HEK293 (cell line): ENCODE measurements around the gene AFF1.

Experiments
- CTCF ChIA-PET: fragments of 350-600 bp; formaldehyde crosslinking; extraction: SDS; loops from one replicate; lab custom pipeline; 2021; ENCODE audit warnings: antibody characterized with exemption; lab: Yijun Ruan, JAX
- POLR2A ChIA-PET: fragments of 300-600 bp; formaldehyde crosslinking; extraction: SDS; loops from one replicate; lab custom pipeline; 2020; ENCODE audit warnings: antibody characterized with exemption, inconsistent platforms; lab: Yijun Ruan, JAX
- H3K27ac ChIP-seq: fragments of 200-500 bp; sonication (Bioruptor generic); 2 replicates; pipeline ENCODE4 v1.5.1; 2014; ENCODE audit warnings: low read depth, low read length, control low read depth, inconsistent platforms; ENCODE audit errors: extremely low read depth
- H3K36me3 ChIP-seq, 2 experiments: fragments of 200-500 bp in 1 of 2; sonication (Bioruptor generic) in 1 of 2; 1 replicate in 1 of 2; 2 replicates in 1 of 2; pipeline ENCODE4 v1.5.1; 2014 to 2017; ENCODE audit warnings: inconsistent platforms in 2 of 2, low read length in 2 of 2; ENCODE audit not compliant: control insufficient read depth in 2 of 2, insufficient read depth in 1 of 2
- H3K4me1 ChIP-seq: fragments of 200-500 bp; sonication (Bioruptor generic); 2 replicates; pipeline ENCODE4 v1.5.1; 2014; ENCODE audit warnings: mild to moderate bottlenecking, low read length, inconsistent platforms; ENCODE audit not compliant: control insufficient read depth, insufficient read depth
- H3K4me3 ChIP-seq: 2 replicates; pipeline ENCODE4 v1.5.1; 2011; ENCODE audit warnings: low read depth, mild to moderate bottlenecking, control low read depth, low read length, moderate library complexity
- H3K9me3 ChIP-seq: fragments of 200-500 bp; sonication (Bioruptor generic); 2 replicates; pipeline ENCODE4 v1.5.1; 2014; ENCODE audit warnings: low read depth, low read length, inconsistent platforms; ENCODE audit not compliant: control insufficient read depth, insufficient read depth
- IKZF3 ChIP-seq: fragments of 450-650 bp; IDR thresholded peaks from 2 replicates; pipeline ENCODE4 v1.5.0; 2018; ENCODE audit warnings: missing biosample characterization, mild to moderate bottlenecking, missing genetic modification characterization, moderate library complexity
- KLF1 ChIP-seq: fragments of 450-650 bp; formaldehyde crosslinking; IDR thresholded peaks from 2 replicates; pipeline ENCODE4 v1.5.1; 2016; ENCODE audit warnings: missing biosample characterization, missing genetic modification characterization
- REPIN1 ChIP-seq: fragments of 450-650 bp; formaldehyde crosslinking; IDR thresholded peaks from 2 replicates; pipeline ENCODE4 v1.5.1; 2017; ENCODE audit warnings: missing biosample characterization, missing genetic modification characterization, low read depth
- SCRT2 ChIP-seq: fragments of 450-650 bp; formaldehyde crosslinking; IDR thresholded peaks from 2 replicates; pipeline ENCODE4 v1.5.1; 2016; ENCODE audit warnings: missing biosample characterization, missing genetic modification characterization
- SP7 ChIP-seq: fragments of 450-650 bp; formaldehyde crosslinking; IDR thresholded peaks from 2 replicates; pipeline ENCODE4 v1.5.1; 2016; ENCODE audit warnings: missing biosample characterization, missing genetic modification characterization
- WT1 ChIP-seq: fragments of 450-650 bp; formaldehyde crosslinking; IDR thresholded peaks from 2 replicates; pipeline ENCODE4 v1.5.1; 2016; ENCODE audit warnings: missing biosample characterization, missing genetic modification characterization
- ZBTB10 ChIP-seq: fragments of 450-650 bp; formaldehyde crosslinking; IDR thresholded peaks from 2 replicates; pipeline ENCODE4 v1.5.1; 2016; ENCODE audit warnings: missing biosample characterization, missing genetic modification characterization
- ZNF10 ChIP-seq: fragments of 450-650 bp; formaldehyde crosslinking; IDR thresholded peaks from 2 replicates; pipeline ENCODE4 v1.5.1; 2017; ENCODE audit warnings: missing biosample characterization, missing genetic modification characterization
- ZNF114 ChIP-seq: fragments of 450-650 bp; formaldehyde crosslinking; IDR thresholded peaks from 2 replicates; pipeline ENCODE4 v1.5.0; 2017; ENCODE audit warnings: missing biosample characterization, missing genetic modification characterization
- ZNF121 ChIP-seq: fragments of 450-650 bp; formaldehyde crosslinking; IDR thresholded peaks from 2 replicates; pipeline ENCODE4 v1.5.1; 2016; ENCODE audit warnings: missing biosample characterization, missing genetic modification characterization
- ZNF169 ChIP-seq: fragments of 450-650 bp; formaldehyde crosslinking; IDR thresholded peaks from 2 replicates; pipeline ENCODE4 v1.5.1; 2016; ENCODE audit warnings: missing biosample characterization, missing genetic modification characterization
- ZNF214 ChIP-seq: fragments of 450-650 bp; formaldehyde crosslinking; IDR thresholded peaks from 2 replicates; pipeline ENCODE4 v1.5.1; 2017; ENCODE audit warnings: missing biosample characterization, mild to moderate bottlenecking, missing genetic modification characterization, borderline replicate concordance
- ZNF24 ChIP-seq: fragments of 450-650 bp; formaldehyde crosslinking; IDR thresholded peaks from 2 replicates; pipeline ENCODE4 v1.5.1; 2016; ENCODE audit warnings: missing biosample characterization, missing genetic modification characterization
- ZNF302 ChIP-seq: fragments of 450-650 bp; formaldehyde crosslinking; IDR thresholded peaks from 2 replicates; pipeline ENCODE4 v1.5.1; 2016; ENCODE audit warnings: missing biosample characterization, missing genetic modification characterization, low read depth
- ZNF324 ChIP-seq: fragments of 450-650 bp; formaldehyde crosslinking; IDR thresholded peaks from 2 replicates; pipeline ENCODE4 v1.5.1; 2016; ENCODE audit warnings: missing biosample characterization, missing genetic modification characterization
- ZNF362 ChIP-seq: fragments of 450-650 bp; formaldehyde crosslinking; IDR thresholded peaks from 2 replicates; pipeline ENCODE4 v1.5.1; 2016; ENCODE audit warnings: missing biosample characterization, missing genetic modification characterization
- ZNF366 ChIP-seq: fragments of 450-650 bp; formaldehyde crosslinking; conservative IDR thresholded peaks from 2 replicates; pipeline ENCODE4 v1.5.1; 2016; ENCODE audit warnings: missing biosample characterization, missing genetic modification characterization
- ZNF37A ChIP-seq: fragments of 450-650 bp; IDR thresholded peaks from 2 replicates; pipeline ENCODE4 v1.5.1; 2018; ENCODE audit warnings: missing biosample characterization, missing genetic modification characterization
- ZNF548 ChIP-seq: fragments of 450-650 bp; formaldehyde crosslinking; IDR thresholded peaks from 2 replicates; pipeline ENCODE4 v1.5.1; 2016; ENCODE audit warnings: missing biosample characterization, missing genetic modification characterization
- ZNF571 ChIP-seq: fragments of 450-650 bp; formaldehyde crosslinking; IDR thresholded peaks from 2 replicates; pipeline ENCODE4 v1.5.0; 2017; ENCODE audit warnings: missing biosample characterization, missing genetic modification characterization
- ZNF600 ChIP-seq: fragments of 450-650 bp; formaldehyde crosslinking; IDR thresholded peaks from 2 replicates; pipeline ENCODE4 v1.5.1; 2016; ENCODE audit warnings: missing biosample characterization, missing genetic modification characterization
- ZNF664 ChIP-seq: fragments of 450-650 bp; formaldehyde crosslinking; IDR thresholded peaks from 2 replicates; pipeline ENCODE4 v1.5.1; 2016; ENCODE audit warnings: missing biosample characterization, missing genetic modification characterization
- ZNF747 ChIP-seq: fragments of 450-650 bp; formaldehyde crosslinking; IDR thresholded peaks from 2 replicates; pipeline ENCODE4 v1.5.1; 2016; ENCODE audit warnings: missing biosample characterization, missing genetic modification characterization
- ZNF791 ChIP-seq: fragments of 450-650 bp; formaldehyde crosslinking; IDR thresholded peaks from 2 replicates; pipeline ENCODE4 v1.5.1; 2016; ENCODE audit warnings: missing biosample characterization, missing genetic modification characterization
- ZSCAN5A ChIP-seq: fragments of 450-650 bp; formaldehyde crosslinking; IDR thresholded peaks from 2 replicates; pipeline ENCODE4 v1.5.1; 2016; ENCODE audit warnings: missing biosample characterization, missing genetic modification characterization
- TF ChIP-seq, protein P1 (sequence below): fragments of 450-650 bp; formaldehyde crosslinking; IDR thresholded peaks from 2 replicates; pipeline ENCODE4 v1.5.1; 2016; ENCODE audit warnings: missing biosample characterization, missing genetic modification characterization

AFF1 gene

GRCh38 chr4:86961605-86962295 is 26.9 kb downstream of the AFF1 start (continued):
- TF ChIP-seq ZNF791 (tag by site-specific recombination) (no peak), ZNF169 (tag by site-specific recombination) (no peak), IKZF3 (tag by site-specific recombination) (peak; percentile 23; the same call in 1 of the 2 replicates), ZNF214 (tag by site-specific recombination) (no peak), REPIN1 (tag by site-specific recombination) (no peak), ZNF10 (no peak), ZNF571 (tag by site-specific recombination) (no peak)

GRCh38 chr4:86963697-86964096 is 28.9 kb downstream of the AFF1 start:
- ChIA-PET CTCF (interaction anchor here (1.0 kb wide), 1 partner anchor 42 kb away, joined by 3 read pairs; no protein-coding TSS in a partner anchor), POLR2A (interaction anchor here (0.7 kb wide), 1 partner anchor 142 kb away, joined by 8 read pairs; no protein-coding TSS in a partner anchor)
- H3K27ac ChIP-seq: no peak overlapping the region
- no peaks in the 10 kb centered on the region for H3K36me3 ChIP-seq
- H3K4me1 ChIP-seq: peaks cover 23% of the 10 kb centered on the region
- no peak overlapping the region for H3K4me3 ChIP-seq
- H3K9me3 ChIP-seq: no peaks in the 10 kb centered on the region
- no peak for TF ChIP-seq ZNF600 (tag by site-specific recombination)
- TF ChIP-seq ZNF302 (tag by site-specific recombination): no peak
- peak; percentile 66 for TF ChIP-seq SP7 (tag by site-specific recombination)
- no peak for TF ChIP-seq ZNF114 (tag by site-specific recombination)
- TF ChIP-seq KLF1 (tag by site-specific recombination): no peak
- peak; percentile 77; the same call in 1 of the 2 replicates for TF ChIP-seq ZNF362 (tag by site-specific recombination)
- no peak for TF ChIP-seq ZNF324 (tag by site-specific recombination)
- TF ChIP-seq ZNF366 (tag by site-specific recombination): 0 out of 2 replicates have a peak, but pooled peaks have one; percentile 15
- TF ChIP-seq, protein P1, sequence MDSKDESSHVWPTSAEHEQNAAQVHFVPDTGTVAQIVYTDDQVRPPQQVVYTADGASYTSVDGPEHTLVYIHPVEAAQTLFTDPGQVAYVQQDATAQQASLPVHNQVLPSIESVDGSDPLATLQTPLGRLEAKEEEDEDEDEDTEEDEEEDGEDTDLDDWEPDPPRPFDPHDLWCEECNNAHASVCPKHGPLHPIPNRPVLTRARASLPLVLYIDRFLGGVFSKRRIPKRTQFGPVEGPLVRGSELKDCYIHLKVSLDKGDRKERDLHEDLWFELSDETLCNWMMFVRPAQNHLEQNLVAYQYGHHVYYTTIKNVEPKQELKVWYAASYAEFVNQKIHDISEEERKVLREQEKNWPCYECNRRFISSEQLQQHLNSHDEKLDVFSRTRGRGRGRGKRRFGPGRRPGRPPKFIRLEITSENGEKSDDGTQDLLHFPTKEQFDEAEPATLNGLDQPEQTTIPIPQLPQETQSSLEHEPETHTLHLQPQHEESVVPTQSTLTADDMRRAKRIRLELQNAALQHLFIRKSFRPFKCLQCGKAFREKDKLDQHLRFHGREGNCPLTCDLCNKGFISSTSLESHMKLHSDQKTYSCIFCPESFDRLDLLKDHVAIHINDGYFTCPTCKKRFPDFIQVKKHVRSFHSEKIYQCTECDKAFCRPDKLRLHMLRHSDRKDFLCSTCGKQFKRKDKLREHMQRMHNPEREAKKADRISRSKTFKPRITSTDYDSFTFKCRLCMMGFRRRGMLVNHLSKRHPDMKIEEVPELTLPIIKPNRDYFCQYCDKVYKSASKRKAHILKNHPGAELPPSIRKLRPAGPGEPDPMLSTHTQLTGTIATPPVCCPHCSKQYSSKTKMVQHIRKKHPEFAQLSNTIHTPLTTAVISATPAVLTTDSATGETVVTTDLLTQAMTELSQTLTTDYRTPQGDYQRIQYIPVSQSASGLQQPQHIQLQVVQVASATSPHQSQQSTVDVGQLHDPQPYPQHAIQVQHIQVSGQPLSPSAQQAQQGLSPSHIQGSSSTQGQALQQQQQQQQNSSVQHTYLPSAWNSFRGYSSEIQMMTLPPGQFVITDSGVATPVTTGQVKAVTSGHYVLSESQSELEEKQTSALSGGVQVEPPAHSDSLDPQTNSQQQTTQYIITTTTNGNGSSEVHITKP (tag by site-specific recombination): no peak
- TF ChIP-seq ZSCAN5A (tag by site-specific recombination): 0 out of 2 replicates have a peak, but pooled peaks have one; percentile 42
- TF ChIP-seq SCRT2: 0 out of 2 replicates have a peak, but pooled peaks have one; percentile 21
- TF ChIP-seq ZNF37A (tag by site-specific recombination): no peak
- TF ChIP-seq ZNF747 (tag by site-specific recombination): no peak
- TF ChIP-seq ZNF24: no peak
- TF ChIP-seq WT1 (tag by site-specific recombination): no peak
- TF ChIP-seq ZNF548 (tag by site-specific recombination): no peak
- TF ChIP-seq ZNF121: peak; percentile 75
- no peak for TF ChIP-seq ZNF664
- no peak for TF ChIP-seq ZBTB10 (tag by site-specific recombination)
